ENCODE results near the gene RPLP1. TPM values are rescaled to one million over a fixed set of nuclear protein-coding genes. Genes with fewer than 3 reads are reported as not detected.

Gene RPLP1
- total and polyA plus RNA-seq, 2 of the 8 experiments (the other 6 are each of a cell fraction or from before 2014, with no cell fraction given) = 2,089 to 4,387 TPM

DNA sequence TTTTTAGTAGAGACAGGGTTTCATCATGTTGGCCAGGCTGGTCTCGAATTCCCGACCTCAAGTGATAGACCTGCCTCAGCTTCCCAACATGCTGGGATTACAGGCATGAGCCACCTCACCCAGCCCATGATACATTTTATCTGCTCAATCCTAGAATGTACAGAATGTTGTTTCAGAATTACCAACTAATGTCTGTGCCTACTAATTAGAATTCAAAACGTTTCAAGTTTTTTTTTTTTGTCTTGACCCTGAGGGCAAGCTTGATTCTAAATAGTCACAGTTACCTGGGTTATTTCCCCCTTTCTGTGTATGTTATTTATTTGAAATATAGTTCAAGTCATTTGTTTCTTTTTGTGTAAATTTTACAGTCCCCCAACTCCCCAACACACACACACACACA is 43.8 kb upstream of the RPLP1 start:
- Histone ChIP-seq H3K14ac (ENCODE audit: insufficient read length) (no peak overlapping the region), H2BK120ac (replicated peaks; ENCODE audit: low read depth, low read length) (no peak overlapping the region), H2BK20ac (ENCODE audit: low read length) (no peak overlapping the region), H2BK15ac (ENCODE audit: low read length) (no peak overlapping the region), H3K79me1 (ENCODE audit: low read depth, low read length) (no peaks in the 10 kb centered on the region), H3K4me2 (ENCODE audit: insufficient read depth in 1 of 2, low read depth in 2 of 2, low read length in 2 of 2) (no peak overlapping the region), H3K4ac (replicated peaks; ENCODE audit: insufficient read length, low read depth, low read length) (no peak overlapping the region), H3K18ac (ENCODE audit: extremely low read depth, low read length) (no peak overlapping the region), H3K9me3 (ENCODE audit: insufficient read depth in 2 of 2, low read depth in 1 of 2, low read length in 1 of 2) (no peaks in the 10 kb centered on the region), H3K9ac (replicated peaks in 1 of 4; ENCODE audit: extremely low read depth in 1 of 4, low read depth in 3 of 4, low read length in 3 of 4) (no peak overlapping the region), H3K36me3 (ENCODE audit: control insufficient read depth in 2 of 4, insufficient read depth in 4 of 4, low read length in 3 of 4) (no peaks in the 10 kb centered on the region), H3K27ac (ENCODE audit: low read depth, low read length) (no peak overlapping the region), H2BK5ac (ENCODE audit: low read depth, low read length) (no peak overlapping the region), H3K79me2 (ENCODE audit: control insufficient read depth in 1 of 2, insufficient read depth in 2 of 2, low read length in 2 of 2) (no peaks in the 10 kb centered on the region), H4K5ac (ENCODE audit: insufficient read length, low read depth, low read length) (no peak overlapping the region), H2AK5ac (ENCODE audit: low read depth, low read length) (no peak overlapping the region), H2BK12ac (ENCODE audit: low read depth, low read length) (no peak overlapping the region), H2AFZ (ENCODE audit: low read length) (no peak overlapping the region), H3K56ac (replicated peaks; ENCODE audit: insufficient read length, low read depth, low read length) (no peak overlapping the region), H3K27me3 (replicated peaks in 1 of 4; ENCODE audit: control insufficient read depth in 3 of 4, extremely low read depth in 1 of 4, insufficient read depth in 3 of 4, low read length in 3 of 4) (no peaks in the 10 kb centered on the region), H4K8ac (ENCODE audit: extremely low read depth, insufficient read depth, low read length) (no peak overlapping the region), H3K4me3 (ENCODE audit: extremely low read depth in 1 of 4, insufficient read depth in 2 of 4, low read depth in 3 of 4, low read length in 4 of 4) (no peak overlapping the region), H4K20me1 (replicated peaks in 1 of 2; ENCODE audit: control insufficient read depth in 1 of 2, insufficient read depth in 2 of 2, low read length in 2 of 2) (no peaks in the 10 kb centered on the region), H4K91ac (replicated peaks; ENCODE audit: insufficient read length, low read length) (no peak overlapping the region), H3K23me2 (ENCODE audit: low read depth, low read length) (peaks cover 1% of the 10 kb centered on the region; the same call in 1 of the 2 replicates), H3K23ac (ENCODE audit: insufficient read length) (no peak overlapping the region), H3K4me1 (replicated peaks in 1 of 4; ENCODE audit: control insufficient read depth in 3 of 4, insufficient read depth in 4 of 4, low read length in 3 of 4) (peaks cover 0 to under 1% (median 0%) of the 10 kb centered on the region in 4 experiments; a peak in 1 of 7 replicates)
- DNase-seq (ENCODE audit: low read depth in 1 of 2, low spot score in 2 of 2) (no peak), FAIRE-seq (no peak)
- 72% methylated on average over 3 of the region's 3 CpGs; no CpG with 5 or more reads in 1 of the 2 experiments for WGBS, 2 experiments (ENCODE audit: extremely low coverage in 1 of 2, insufficient coverage in 1 of 2, insufficient read length in 1 of 2, insufficient replicate concordance in 2 of 2, low coverage in 1 of 2, low lambda C conversion rate in 2 of 2, missing lambda C conversion rate in 1 of 2)
- POLR2A ChIA-PET (ENCODE audit: partially characterized antibody) = interaction anchor here (1.2 to 1.5 kb wide), 2 partner anchors 9 to 44 kb away, joined by 3 to 5 read pairs; partner anchors contain the start of gene RPLP1
- CTCF ChIA-PET (ENCODE audit: partially characterized antibody) = interaction anchor here (0.6 to 6.8 kb wide), 7 partner anchors 9 to 597 kb away, joined by 3 to 32 read pairs (median 3); no protein-coding TSS in a partner anchor
- TF ChIP-seq SAP30 (IDR thresholded peaks at IDR 0.05; ENCODE audit: insufficient read depth, insufficient replicate concordance, low read length) = no peak
- TF ChIP-seq HDAC6 (IDR thresholded peaks at IDR 0.05; ENCODE audit: low read depth, low read length) = no peak

Measured in H1 (cell line).